Measurements from ENCODE around the gene REN. TPM values are rescaled to one million over a fixed set of nuclear protein-coding genes. Genes with fewer than 3 reads are reported as not detected.

REN gene
- total and polyA plus RNA-seq, 2 donors (not counting 1 experiment from before 2014, with no cell fraction given) = 0.17 to 0.20 TPM

- Histone ChIP-seq H2AFZ (ENCODE audit: low read length) (no peak overlapping the region), H3K4me3 (replicated peaks in 1 of 4; ENCODE audit: control extremely low read depth in 1 of 4, insufficient read depth in 1 of 4, low read depth in 3 of 4, low read length in 4 of 4) (no peak overlapping the region), H3K4me1 (ENCODE audit: control insufficient read depth, extremely low read depth, insufficient read depth, low read length) (peaks cover under 1% of the 10 kb centered on the region), H3K79me2 (ENCODE audit: control insufficient read depth, insufficient read depth, low read length) (no peaks in the 10 kb centered on the region), H3K36me3 (ENCODE audit: control insufficient read depth, insufficient read depth, low read length) (no peaks in the 10 kb centered on the region), H3K9ac (ENCODE audit: insufficient read depth, low read length) (no peak overlapping the region), H4K20me1 (ENCODE audit: control insufficient read depth, extremely low read depth, insufficient read depth, low read length) (no peaks in the 10 kb centered on the region), H3K27ac (ENCODE audit: insufficient read depth, low read length) (no peak overlapping the region), H3K9me3 (ENCODE audit: control insufficient read depth, insufficient read depth, low read depth, low read length) (no peaks in the 10 kb centered on the region), H3K27me3 (ENCODE audit: control insufficient read depth, insufficient read depth, low read length) (no peaks in the 10 kb centered on the region), H3K4me2 (ENCODE audit: extremely low read depth, insufficient read depth, low read length) (no peak overlapping the region)
- DNase-seq (ENCODE audit: low read depth in 2 of 2) = no peak
- TF ChIP-seq CTCF (conservative IDR thresholded peaks at IDR 0.05 in 1 of 2, IDR thresholded peaks at IDR 0.05 in 1 of 2; ENCODE audit: low read depth in 1 of 2, low read length in 2 of 2) (no peak), EZH2 (IDR thresholded peaks at IDR 0.05; ENCODE audit: low read length, missing control alignments) (no peak)
These were observed 29.3 kb downstream of the REN start for GRCh38 chr1:204136814-204137213.

- no peaks in the 10 kb centered on the region for H3K27me3 ChIP-seq (ENCODE audit: control insufficient read depth, insufficient read depth, low read length)
- no peak overlapping the region for H3K4me2 ChIP-seq (ENCODE audit: extremely low read depth, insufficient read depth, low read length)
- DNase-seq (ENCODE audit: low read depth in 2 of 2) = no peak
- H3K79me2 ChIP-seq (ENCODE audit: control insufficient read depth, insufficient read depth, low read length) = no peaks in the 10 kb centered on the region
- no peak overlapping the region for H3K27ac ChIP-seq (ENCODE audit: insufficient read depth, low read length)
- H3K9me3 ChIP-seq (ENCODE audit: control insufficient read depth, insufficient read depth, low read depth, low read length) = no peaks in the 10 kb centered on the region
- no peak overlapping the region for H3K9ac ChIP-seq (ENCODE audit: insufficient read depth, low read length)
- TF ChIP-seq CTCF (conservative IDR thresholded peaks at IDR 0.05 in 1 of 2, IDR thresholded peaks at IDR 0.05 in 1 of 2; ENCODE audit: low read depth in 1 of 2, low read length in 2 of 2) (no peak), EZH2 (IDR thresholded peaks at IDR 0.05; ENCODE audit: low read length, missing control alignments) (no peak)
- H3K4me1 ChIP-seq (ENCODE audit: control insufficient read depth, extremely low read depth, insufficient read depth, low read length) = peaks cover 17% of the 10 kb centered on the region
- H3K36me3 ChIP-seq (ENCODE audit: control insufficient read depth, insufficient read depth, low read length) = no peaks in the 10 kb centered on the region
- no peak overlapping the region for H2AFZ ChIP-seq (ENCODE audit: low read length)
- H4K20me1 ChIP-seq (ENCODE audit: control insufficient read depth, extremely low read depth, insufficient read depth, low read length) = no peaks in the 10 kb centered on the region
- H3K4me3 ChIP-seq (replicated peaks in 1 of 4; ENCODE audit: control extremely low read depth in 1 of 4, insufficient read depth in 1 of 4, low read depth in 3 of 4, low read length in 4 of 4) = no peak overlapping the region
These were observed 32.0 kb downstream of the REN start for GRCh38 chr1:204134103-204134502.

- no peak overlapping the region for H3K4me3 ChIP-seq (replicated peaks in 1 of 4; ENCODE audit: control extremely low read depth in 1 of 4, insufficient read depth in 1 of 4, low read depth in 3 of 4, low read length in 4 of 4)
- H4K20me1 ChIP-seq (ENCODE audit: control insufficient read depth, extremely low read depth, insufficient read depth, low read length) = no peaks in the 10 kb centered on the region
- H3K4me2 ChIP-seq (ENCODE audit: extremely low read depth, insufficient read depth, low read length) = no peak overlapping the region
- H3K36me3 ChIP-seq (ENCODE audit: control insufficient read depth, insufficient read depth, low read length) = no peaks in the 10 kb centered on the region
- no peak for DNase-seq (ENCODE audit: low read depth in 2 of 2)
- TF ChIP-seq EZH2 (IDR thresholded peaks at IDR 0.05; ENCODE audit: low read length, missing control alignments) (no peak), CTCF (conservative IDR thresholded peaks at IDR 0.05 in 1 of 2, IDR thresholded peaks at IDR 0.05 in 1 of 2; ENCODE audit: low read depth in 1 of 2, low read length in 2 of 2) (no peak)
- no peaks in the 10 kb centered on the region for H3K79me2 ChIP-seq (ENCODE audit: control insufficient read depth, insufficient read depth, low read length)
- no peaks in the 10 kb centered on the region for H3K27me3 ChIP-seq (ENCODE audit: control insufficient read depth, insufficient read depth, low read length)
- H3K4me1 ChIP-seq (ENCODE audit: control insufficient read depth, extremely low read depth, insufficient read depth, low read length) = peaks cover 17% of the 10 kb centered on the region
- no peak overlapping the region for H2AFZ ChIP-seq (ENCODE audit: low read length)
- no peak overlapping the region for H3K27ac ChIP-seq (ENCODE audit: insufficient read depth, low read length)
- H3K9me3 ChIP-seq (ENCODE audit: control insufficient read depth, insufficient read depth, low read depth, low read length) = no peaks in the 10 kb centered on the region
- H3K9ac ChIP-seq (ENCODE audit: insufficient read depth, low read length) = no peak overlapping the region
These were observed 33.4 kb downstream of the REN start for GRCh38 chr1:204132718-204133117.
